ENCODE results near the gene LSAMP.
"Not testable (repeated sequence)": the region's sequence is repeated elsewhere in the genome, so short reads cannot be mapped to it uniquely, and the experiment has no call there.

The LSAMP gene

GRCh38 chr3:116230431-116231020 lies 214.8 kb downstream of the LSAMP start:
- no peak for DNase-seq

GRCh38 chr3:116226266-116226665 lies 219.0 kb downstream of the LSAMP start:
- no peak for DNase-seq

GRCh38 chr3:116216761-116217160 lies 228.5 kb downstream of the LSAMP start:
- DNase-seq = no peak

- no peak for DNase-seq
Measured at GRCh38 chr3:116211901-116212300, 233.4 kb downstream of the LSAMP start.

- DNase-seq = not testable (repeated sequence)
Measured at GRCh38 chr3:116208830-116209229, 236.5 kb downstream of the LSAMP start.

- DNase-seq = no peak
Measured at GRCh38 chr3:116200956-116201690, 244.2 kb downstream of the LSAMP start.

- no peak for DNase-seq
Measured at GRCh38 chr3:116199063-116199462, 246.2 kb downstream of the LSAMP start.

- DNase-seq = no peak
Measured at GRCh38 chr3:116198087-116198486, 247.2 kb downstream of the LSAMP start.

- DNase-seq = no peak
Measured at GRCh38 chr3:116192464-116192863, 252.8 kb downstream of the LSAMP start.

- no peak for DNase-seq
Measured at GRCh38 chr3:116191409-116191808, 253.9 kb downstream of the LSAMP start.

- no peak for DNase-seq
Measured at GRCh38 chr3:116190095-116190494, 255.2 kb downstream of the LSAMP start.

GRCh38 chr3:116188231-116188785 lies 257.0 kb downstream of the LSAMP start:
- no peak for DNase-seq

GRCh38 chr3:116186049-116186448 lies 259.2 kb downstream of the LSAMP start:
- no peak for DNase-seq

- DNase-seq = no peak
Measured at GRCh38 chr3:116181159-116181558, 264.1 kb downstream of the LSAMP start.

- no peak for DNase-seq
Measured at GRCh38 chr3:116179091-116179490, 266.2 kb downstream of the LSAMP start.

- DNase-seq = no peak
Measured at GRCh38 chr3:116176974-116177555, 268.2 kb downstream of the LSAMP start.

GRCh38 chr3:116166121-116166520 lies 279.2 kb downstream of the LSAMP start:
- DNase-seq = no peak

GRCh38 chr3:116165641-116166040 lies 279.6 kb downstream of the LSAMP start:
- DNase-seq = no peak

GRCh38 chr3:116165135-116165534 lies 280.2 kb downstream of the LSAMP start:
- no peak for DNase-seq

GRCh38 chr3:116164039-116164438 lies 281.2 kb downstream of the LSAMP start:
- DNase-seq = no peak

- DNase-seq = no peak
Measured at GRCh38 chr3:116161575-116162525, 283.4 kb downstream of the LSAMP start.

GRCh38 chr3:116160594-116160993 lies 284.7 kb downstream of the LSAMP start:
- no peak for DNase-seq

GRCh38 chr3:116155841-116156240 lies 289.4 kb downstream of the LSAMP start:
- DNase-seq = no peak

All from GF-D8 (cell line).